ENCODE results near the gene MDC1. TPM values are rescaled to one million over a fixed set of nuclear protein-coding genes. Genes with fewer than 3 reads are reported as not detected.

MDC1 gene
- total RNA-seq, 1 donor from 2014 or later: 93.3 TPM

DNA sequence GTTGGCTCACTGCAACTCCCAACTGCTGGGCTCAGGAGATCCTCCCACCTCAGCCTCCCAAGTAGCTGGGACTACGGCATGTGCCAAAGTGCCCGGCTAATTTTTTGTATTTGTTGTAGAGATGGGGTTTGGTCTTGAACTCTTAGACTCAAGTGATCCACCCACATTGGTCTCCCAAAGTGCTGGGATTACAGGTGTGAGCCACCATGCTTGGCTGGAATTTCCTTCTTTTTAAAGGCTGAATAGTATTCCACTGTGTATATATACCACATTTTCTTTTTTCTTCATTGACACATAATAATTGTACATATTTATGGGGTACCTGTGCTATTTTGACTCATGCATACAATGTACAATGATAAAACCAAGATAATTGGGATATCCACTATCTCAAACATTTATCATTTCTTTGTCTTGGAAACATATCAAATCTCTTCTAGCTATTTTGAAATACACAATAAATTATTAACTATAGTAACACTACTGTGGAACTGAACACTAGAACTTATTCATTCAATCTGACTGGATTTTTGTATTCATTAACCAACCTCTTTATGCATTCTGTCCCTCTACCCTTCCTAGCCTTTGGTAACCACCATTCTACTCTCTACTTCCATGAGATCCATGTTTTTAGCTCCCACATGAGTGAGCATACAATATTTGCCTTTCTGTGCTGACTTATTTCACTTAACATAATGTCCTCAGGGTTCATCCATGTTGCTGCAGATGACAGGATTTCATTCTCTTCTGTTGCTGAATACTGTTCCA is 7.8 kb downstream of the MDC1 start:
- intact Hi-C loops (cut with micrococcal nuclease): no loop called here

DNA sequence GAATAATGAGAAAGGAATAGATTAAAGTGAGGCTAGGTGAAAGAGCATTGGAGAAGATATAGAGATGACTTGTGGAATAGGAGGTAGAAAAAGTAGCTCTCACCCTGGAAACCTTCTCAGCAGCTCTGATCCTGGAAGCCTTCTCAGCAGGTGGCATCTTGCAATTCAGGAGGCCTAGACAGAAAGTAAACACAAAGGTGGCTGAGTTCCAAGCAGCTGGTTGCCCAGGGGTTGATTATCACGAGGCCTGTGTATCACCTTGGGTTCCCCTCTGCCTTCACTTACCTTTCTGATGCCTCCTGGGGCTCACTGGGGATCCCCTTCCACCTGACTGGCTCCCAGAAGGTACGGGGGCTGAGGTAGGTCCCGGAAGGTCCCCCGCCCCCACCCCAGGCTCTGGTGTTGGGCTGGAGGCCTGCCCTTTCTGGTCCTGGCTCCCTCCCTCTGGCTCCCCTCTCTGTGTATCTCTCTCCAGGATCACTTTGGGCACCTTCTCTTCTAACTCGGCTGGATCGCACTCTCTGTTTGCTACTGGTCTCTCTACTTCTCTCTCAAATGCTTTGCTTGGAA is 9.7 kb downstream of the MDC1 start:
- intact Hi-C loops (cut with micrococcal nuclease): no loop called here

DNA sequence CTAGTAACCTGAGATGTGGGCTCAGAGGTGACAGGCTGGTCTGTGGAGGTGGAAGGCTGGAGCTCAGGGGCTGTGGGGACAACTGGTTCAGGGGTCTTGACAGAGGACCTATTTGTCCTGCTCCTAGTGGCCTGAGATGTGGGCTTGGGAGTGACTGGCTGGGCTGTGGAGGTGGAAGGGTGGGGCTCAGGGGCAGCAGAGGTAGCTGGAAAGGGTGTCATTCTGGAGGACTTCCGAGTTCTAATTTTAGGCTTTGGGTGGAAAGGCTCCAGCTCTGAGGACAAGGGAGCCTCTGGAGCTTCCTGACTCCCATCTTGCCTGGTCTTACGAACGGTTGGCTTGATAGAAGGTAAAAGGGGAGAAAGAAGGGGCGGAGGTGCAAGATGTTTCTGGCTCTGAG is 11.5 kb downstream of the MDC1 start:
- intact Hi-C loops (cut with micrococcal nuclease): no loop called here

DNA sequence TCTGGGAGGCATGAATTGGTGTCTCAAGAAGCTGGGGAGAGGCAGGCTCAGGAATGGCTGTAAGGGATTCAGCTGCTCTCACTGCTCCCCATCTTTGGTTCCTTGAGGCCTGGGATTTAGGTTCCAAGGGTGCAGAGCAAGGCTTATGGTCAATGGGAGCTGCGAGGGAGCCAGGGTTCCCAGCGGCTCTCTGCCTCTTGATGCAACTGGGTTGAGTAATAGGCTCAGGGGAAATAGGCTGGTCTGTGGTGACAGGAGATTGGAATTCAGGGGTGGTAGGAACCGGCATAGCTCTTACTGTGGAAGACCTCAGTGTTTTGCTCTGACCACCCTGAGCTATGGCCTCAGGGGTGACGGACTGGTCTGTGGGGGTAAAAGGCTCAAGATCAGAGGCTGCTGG is 13.3 kb downstream of the MDC1 start:
- intact Hi-C loops (cut with micrococcal nuclease): no loop called here

DNA sequence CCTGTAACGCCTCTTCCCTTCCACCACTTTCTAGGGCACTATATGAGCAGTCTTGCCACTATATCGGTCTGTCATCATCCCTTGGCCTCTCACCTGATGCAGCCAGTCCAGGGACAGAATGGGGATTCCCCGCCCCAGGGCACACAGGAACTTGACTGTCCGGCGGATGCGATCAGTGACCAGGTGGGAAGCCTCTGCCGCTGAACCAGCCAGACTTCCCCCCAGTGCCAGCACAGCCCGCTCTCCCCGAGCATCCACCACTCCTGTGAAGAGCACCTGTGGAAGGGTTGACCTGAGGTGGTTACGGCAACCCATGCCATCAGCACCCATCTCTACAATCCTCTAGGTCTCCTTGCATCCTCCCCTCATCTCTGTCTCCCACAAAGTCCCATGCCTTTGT is 14.1 kb downstream of the MDC1 start:
- intact Hi-C loops (cut with micrococcal nuclease): no loop called here

DNA sequence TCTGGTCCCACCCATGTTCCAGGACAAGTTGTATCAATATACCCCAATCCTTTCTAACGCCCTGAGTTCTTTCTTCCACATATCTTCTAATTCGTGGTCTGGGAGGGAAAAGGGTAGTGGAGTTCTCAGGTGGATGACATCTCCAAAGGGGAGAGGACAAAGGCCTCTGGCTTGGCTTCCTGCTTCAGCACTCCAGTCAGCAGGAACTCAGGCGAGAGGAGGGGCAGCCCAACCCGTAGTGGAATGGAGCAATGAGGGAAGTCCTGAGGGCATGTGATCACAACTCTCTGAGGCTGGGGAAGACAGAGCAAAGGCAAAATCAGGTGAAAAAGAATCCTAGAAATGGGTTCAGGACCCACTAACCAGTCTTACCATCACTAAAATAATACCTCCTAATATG is 16.7 kb downstream of the MDC1 start:
- intact Hi-C loops (cut with micrococcal nuclease): no loop called here

DNA sequence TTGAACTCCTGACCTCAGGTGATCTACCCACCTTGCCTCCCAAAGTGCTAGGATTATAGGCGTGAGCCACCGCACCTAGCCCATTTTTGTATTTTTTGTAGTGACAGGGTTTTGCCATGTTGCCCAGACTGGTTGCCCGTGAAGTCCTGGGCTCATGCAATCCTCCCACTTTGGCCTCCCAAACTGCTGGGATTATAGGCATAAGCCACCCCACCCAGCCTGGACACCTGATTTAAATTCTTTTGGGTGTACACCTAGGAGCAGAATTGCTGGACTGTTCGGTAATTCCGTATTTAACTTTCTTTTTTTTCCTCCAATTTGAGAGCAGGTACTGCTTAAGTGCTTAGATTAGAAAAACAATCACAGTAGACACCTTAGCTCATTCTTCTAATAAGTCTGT is 20.6 kb downstream of the MDC1 start:
- intact Hi-C loops (cut with micrococcal nuclease): no loop called here

DNA sequence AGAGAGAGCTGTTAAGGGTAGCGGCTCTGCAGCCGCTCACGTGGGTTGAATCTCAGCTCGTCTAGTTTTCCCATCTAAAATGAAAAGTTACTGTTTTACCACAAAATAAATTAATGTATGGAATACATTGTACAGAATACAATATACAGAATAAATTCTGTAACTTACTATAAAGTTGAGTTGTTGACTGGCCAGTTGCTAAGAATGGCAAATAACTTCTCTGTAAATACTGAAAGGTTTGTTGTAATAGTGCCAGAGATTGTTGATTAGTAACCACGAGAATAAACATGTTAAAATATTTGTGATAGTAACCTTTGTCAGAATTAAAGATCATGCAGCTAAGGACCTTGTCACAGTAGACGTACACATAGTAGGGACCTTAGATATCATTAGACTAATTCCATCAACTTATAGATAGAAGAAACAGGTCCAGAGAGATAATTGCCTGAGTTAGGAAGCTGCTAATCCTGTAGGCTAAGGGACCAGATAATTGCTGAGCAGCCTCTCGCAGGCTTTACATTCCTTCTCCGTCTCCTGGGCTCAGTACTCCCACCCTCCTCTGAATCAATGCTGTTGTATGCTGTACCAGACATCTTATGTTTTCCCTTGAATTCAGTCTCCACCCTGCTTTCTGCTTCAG is 25.8 kb downstream of the MDC1 start:
- intact Hi-C loops (cut with micrococcal nuclease): no loop called here

DNA sequence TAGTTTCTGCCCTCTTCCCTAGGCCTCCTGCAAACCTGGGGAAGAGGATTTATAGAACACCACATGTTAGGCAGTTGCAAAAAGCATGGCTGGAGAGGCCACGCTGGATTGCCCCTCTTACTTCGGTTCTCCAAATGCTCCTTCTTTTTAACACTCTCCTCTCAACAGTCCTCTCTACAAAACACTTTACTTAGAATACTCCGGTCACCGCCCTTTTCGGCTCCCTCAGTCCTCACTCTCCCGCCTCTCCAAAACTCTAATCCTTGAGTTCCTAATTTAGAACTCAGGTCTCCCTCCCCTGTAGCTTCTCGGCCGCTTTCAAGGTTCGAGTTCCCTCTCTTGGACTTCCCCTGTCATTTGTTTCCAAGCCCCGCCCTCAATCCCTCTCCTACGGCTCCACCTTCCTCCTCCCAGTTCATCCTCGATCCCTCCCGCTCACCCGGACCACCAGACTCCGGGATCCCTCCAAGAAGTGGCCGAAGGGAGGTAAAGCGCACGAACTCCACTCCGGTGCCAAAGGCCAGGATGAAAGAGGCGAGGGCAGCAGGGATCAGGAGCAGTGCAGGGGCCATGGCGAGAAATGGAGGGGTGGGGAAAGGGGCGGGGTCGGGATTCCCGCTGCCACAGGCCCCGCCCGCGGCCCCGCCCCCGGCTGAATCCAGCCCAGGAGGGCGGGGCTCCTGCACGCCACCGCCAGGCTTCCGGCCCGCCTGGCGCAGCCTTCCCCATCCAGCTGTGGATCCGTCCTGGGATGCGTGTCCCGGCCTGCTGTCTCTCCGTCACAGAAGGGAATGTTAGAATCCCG is 26.5 kb downstream of the MDC1 start, which contains the start of gene NRM:
NRM (minus strand) TSS at position 582 of the 805 bp plus-strand sequence; CDS start at position 572, 10 bp downstream.
- intact Hi-C loops (cut with micrococcal nuclease): loop anchor here (1.0 kb wide), 1 partner anchor 8 kb away; no protein-coding TSS in a partner anchor

DNA sequence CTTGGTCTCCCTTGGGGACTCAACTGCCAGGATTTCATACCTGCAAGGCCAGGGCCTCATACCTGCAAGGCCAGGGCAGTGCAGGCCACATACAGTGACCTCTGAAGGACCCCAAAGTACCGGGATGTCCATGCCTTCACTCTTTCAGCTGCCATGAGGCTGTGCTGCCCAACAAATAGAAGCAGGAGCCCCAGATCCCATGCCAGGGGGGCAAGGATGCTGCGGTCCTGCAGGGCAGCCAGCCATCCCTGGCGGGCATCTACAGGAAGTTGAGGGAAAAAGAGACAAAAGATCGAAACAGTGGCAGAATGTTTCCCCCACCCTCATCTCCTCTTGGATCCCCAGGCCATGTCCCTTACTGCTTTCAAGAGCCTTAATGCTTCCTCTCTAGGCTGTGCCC is 27.1 kb downstream of the MDC1 start:
- intact Hi-C loops (cut with micrococcal nuclease): loop anchor here (1.0 kb wide), 1 partner anchor 8 kb away; no protein-coding TSS in a partner anchor

DNA sequence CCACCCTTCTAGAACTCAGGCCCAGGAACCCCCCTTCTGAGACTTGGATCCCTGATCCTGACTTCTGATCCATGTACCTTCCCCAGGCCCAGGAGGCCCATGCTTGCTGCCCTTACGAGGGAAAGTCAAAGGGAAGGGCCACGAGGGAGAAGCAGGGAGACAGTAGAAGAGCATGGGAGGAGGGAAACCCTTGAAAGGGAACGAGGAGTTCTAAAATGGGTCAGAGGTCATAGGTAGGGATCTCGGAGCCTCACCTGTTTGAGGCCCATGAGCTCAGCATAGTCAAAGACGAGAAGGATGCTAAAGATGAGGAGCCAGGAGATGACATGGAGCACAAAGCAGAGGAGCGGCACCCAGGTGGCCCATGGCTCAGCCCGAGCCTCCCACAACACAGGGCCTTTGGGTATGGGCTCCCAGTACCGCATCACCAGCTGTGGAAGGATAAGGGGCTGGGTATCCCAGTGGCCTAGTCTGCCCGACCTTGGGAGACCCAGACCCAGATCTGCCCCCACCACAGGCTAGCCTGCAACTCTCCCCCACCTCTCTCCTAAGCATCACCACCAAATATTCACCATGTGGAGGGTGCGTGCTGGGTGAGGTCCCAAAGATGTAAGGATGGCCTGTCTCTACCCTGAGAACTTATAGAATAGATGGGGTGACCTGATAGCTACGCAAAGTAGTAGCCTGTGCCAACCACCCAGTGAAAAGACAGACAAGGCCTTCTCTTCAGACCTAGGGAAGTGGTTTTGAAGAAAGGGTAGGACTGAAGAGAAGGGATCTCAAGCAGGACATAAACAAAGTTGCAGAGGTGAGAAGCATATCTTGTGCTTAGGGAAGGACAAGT is 27.8 kb downstream of the MDC1 start:
- intact Hi-C loops (cut with micrococcal nuclease): no loop called here

DNA sequence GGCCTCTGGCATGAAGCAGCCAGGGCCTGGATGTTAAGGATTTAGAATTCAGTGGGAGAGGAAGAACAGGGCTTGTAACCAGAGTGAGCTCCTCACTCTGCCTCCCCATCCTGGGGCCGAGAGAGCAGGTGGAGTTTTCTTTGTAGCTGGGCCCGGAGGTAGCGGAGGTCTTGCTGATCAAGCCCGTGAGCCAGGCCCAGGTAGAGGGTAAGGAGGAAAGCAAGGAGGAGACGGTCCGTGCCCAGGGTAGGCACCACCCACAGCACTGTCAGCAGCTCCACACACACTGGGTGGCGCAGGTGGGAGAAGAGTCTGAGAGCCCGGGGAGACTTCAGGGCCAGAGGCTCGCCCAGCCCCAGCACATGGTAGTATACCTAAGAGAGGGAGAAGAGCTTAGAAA is 28.5 kb downstream of the MDC1 start:
- intact Hi-C loops (cut with micrococcal nuclease): no loop called here

DNA sequence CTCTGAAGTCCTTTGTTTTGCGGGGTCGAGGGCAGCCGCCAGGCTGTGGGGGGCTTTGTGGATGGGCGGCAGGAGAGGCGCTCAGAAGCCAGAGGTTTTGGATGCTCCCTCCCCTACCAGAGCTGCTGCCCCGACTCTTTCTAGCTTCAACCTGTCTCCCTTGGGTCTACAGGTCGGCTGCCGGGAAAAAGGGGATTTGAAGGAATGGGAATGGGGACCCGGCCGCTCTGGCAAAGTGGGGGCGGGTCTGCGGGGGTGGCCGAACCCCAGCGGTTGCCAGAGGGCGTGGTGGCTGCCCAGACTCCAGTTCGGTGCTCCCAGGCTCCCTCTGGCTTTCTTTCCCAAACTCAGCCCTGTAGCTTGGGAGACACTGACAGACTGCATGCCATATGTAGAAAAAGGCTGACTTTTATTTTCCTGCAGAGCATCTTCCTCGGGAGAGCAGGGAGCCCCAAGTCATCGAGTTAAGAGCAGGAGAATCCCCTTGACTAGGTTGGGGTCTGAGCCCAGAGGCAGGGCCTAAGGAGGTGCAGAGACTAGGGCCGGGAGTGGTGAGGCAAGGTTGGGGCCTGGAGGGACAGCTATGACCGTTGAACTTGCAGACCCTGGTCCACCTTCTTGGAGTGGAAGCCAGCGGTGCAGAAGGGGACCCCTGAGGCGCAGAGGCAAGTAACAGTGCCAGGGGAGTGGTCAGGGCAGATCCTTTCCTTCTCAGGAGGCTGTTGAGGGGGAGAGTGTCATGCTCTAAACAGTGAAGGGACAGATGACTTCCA is 29.2 kb downstream of the MDC1 start:
- intact Hi-C loops (cut with micrococcal nuclease): loop anchor here (1.0 kb wide), 2 partner anchors 9 to 29 kb away; partner anchors contain the start of gene MDC1

DNA sequence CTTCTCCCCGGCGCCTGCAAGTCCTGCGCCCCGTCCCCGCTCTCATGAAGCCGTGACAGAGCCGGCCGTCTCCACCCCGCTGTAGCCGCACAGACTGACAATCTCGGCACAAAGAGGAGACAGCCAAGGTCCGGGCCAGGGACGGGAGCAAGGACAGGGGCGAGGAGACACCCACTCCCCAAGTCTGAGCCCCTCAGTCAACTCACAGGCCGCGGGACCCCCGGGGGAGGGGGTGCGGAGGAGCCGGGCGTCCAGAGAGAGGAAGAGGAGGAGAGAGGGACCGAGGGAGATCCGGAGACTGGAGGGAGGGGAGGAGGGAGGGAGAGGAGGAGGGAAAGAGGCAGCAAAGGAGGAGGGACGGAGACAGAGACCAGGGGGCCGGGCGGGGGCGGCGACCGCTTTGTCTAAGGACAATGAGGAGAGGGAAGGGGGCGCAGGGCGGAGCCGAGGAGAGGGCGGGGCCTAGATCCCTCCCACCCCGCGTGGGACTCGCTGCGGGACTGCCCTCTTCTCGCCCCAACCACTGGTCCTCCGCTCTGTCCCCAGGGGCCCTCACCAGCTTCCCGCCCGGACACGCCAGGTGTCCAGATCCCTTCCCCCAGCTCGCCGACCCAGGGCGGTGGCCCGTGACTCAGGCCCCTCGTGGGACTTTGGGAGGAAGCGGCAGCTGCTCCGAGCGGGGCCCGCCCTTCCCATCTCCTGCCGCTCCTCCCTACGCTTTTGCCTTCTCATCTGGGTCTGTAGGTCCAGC is 30.0 kb downstream of the MDC1 start:
- intact Hi-C loops (cut with micrococcal nuclease): loop anchor here (1.0 kb wide), 4 partner anchors 8 to 70 kb away; partner anchors contain the start of genes C6orf136, MDC1, MRPS18B and PPP1R10

DNA sequence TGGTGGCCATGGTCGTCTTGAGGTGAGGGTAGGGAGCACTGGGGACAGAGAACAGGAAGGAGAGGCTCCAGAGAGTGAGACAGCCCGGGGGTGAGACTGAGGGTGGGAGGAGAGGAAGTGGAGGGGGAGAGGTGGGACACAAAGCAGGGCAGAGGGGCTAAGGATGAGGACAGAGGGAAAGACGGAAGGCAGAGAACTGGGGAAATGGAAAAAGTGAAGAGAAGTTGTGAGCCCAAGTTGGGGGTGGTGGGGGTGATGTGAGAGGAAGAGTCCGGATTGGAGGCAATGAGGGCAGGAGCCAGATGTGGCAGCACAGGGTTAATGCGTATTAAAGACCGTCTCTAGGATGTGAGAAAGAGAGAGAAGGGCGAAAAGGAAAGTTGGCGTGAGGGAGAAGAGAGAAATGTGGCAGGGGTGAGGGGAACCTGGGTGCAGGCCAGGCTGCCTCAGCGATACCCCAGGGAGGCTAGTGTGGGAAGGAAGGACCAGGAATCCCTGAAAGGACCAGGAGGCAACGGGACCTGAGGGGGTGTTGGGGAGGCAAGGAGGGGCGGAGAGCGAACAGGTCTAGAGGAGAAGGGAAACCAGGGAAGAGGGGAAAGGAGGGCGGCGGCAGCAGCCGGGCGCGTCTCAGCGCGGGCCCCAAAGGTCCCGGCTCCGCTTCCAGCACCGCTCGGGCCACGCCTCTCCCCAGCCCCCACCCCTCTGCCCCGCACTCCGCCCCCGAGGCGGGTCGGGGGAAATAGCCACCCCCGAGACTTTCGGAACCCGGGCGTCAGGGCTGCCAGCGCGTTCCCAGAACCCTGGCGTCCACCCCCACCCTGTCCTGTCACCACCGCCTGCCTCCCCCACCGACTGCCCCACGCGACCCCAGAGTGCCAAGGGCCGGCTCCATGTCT is 30.8 kb downstream of the MDC1 start, which contains the start of gene PPP1R18:
PPP1R18 (minus strand) TSS at position 637 of the 899 bp plus-strand sequence; CDS start at position 10, 627 bp downstream.
- intact Hi-C loops (cut with micrococcal nuclease): loop anchor here (1.0 kb wide), 2 partner anchors 39 to 69 kb away; partner anchors contain the start of genes C6orf136, MRPS18B and PPP1R10

DNA sequence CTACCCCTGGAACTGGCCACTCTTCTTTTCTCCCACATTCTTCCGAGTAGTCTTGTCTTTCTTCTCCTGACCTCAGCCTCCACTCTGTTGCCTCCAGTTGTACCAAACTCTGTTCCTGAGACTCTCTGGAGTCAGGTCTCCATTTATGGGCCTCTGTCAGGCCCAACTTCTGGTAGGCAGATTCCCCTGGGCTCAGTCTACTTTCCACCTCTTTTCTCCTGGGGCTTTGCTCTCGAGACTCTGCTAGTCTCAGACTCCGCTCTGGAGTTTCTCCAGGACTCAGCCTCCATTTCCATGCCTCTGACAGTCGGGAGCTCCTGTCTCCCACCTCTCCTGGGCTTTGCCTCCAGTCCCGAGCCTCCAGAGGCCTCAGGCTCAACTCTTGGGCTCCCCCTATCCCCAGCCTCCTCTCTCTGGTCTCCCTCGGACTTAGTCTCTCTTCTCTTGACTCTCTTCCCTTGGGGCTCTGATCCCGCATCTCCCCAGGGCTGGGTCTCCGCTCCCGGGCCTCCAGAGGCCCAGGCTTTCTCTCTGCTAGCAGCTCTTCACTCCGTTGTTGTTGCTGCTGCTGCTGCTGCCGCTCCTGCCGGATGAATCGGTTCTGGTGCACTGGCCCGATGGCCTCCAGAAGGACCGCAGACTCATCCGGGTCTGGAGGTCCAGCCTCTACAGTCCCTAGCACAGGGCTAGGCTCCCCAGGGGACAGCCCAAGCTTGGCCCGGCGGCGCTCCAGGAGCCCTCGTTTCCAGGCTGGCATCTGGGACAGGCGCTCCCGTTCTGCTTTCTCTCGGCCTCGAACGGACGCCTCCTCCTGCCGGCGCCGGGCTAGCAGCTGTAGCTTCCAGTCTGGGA is 31.7 kb downstream of the MDC1 start:
- intact Hi-C loops (cut with micrococcal nuclease): loop anchor here (1.0 kb wide), 2 partner anchors 38 to 68 kb away; partner anchors contain the start of genes C6orf136, MRPS18B and PPP1R10
